ENCODE measurements around the gene TLCD3B. TPM values are rescaled to one million over a fixed set of nuclear protein-coding genes. Genes with fewer than 3 reads are reported as not detected.

The TLCD3B gene
- total and polyA plus RNA-seq, 9 of the 15 experiments (the other 6 are each of a cell fraction or from before 2014, with no cell fraction given): 0.10 to 0.52 (median 0.23) TPM; not detected in 4

GRCh38 chr16:30060836-30061554 lies 29.9 kb upstream of the TLCD3B start (continued):
- TF ChIP-seq MGA (IDR thresholded peaks at IDR 0.05) (no peak), BACH1 (tag; IDR thresholded peaks at IDR 0.05) (no peak), NKRF (IDR thresholded peaks at IDR 0.05; ENCODE audit: borderline replicate concordance) (no peak), RERE (CRISPR knock-in tag; IDR thresholded peaks at IDR 0.05; ENCODE audit: borderline replicate concordance) (no peak), SMARCA4 (IDR thresholded peaks at IDR 0.05) (0 out of 2 replicates have a peak, but pooled peaks have one; percentile 18), SP2 (IDR thresholded peaks at IDR 0.05; ENCODE audit: extremely low read depth, low read depth, low read length, poor library complexity, severe bottlenecking) (no peak), NCOR1 (IDR thresholded peaks at IDR 0.05) (peak; percentile 40; the same call in 1 of the 2 replicates)

All from K562 (cell line).